GM10248 (cell line): ENCODE data around the gene SOX5.

ENCODE experiments used
- CTCF ChIA-PET: fragments of 300-600 bp; sonication (Branson Sonifier 250); formaldehyde crosslinking; extraction: SDS; loops from one replicate; lab custom pipeline; 2021; ENCODE audit warnings: antibody characterized with exemption; lab: Yijun Ruan, JAX
- POLR2A ChIA-PET: fragments of 350-650 bp; sonication (Branson Sonifier 250); formaldehyde crosslinking; extraction: SDS; loops from one replicate; lab custom pipeline; 2020; ENCODE audit warnings: antibody characterized with exemption; lab: Yijun Ruan, JAX
- DNase-seq: peaks from one replicate; pipeline ENCODE4 v3.0.0; 2012; ENCODE audit errors: extremely low spot score
- TF ChIP-seq, protein P1 (sequence below): IDR thresholded peaks from 2 replicates; pipeline ENCODE4 v1.5.1; 2012; ENCODE audit warnings: mild to moderate bottlenecking, low read depth; ENCODE audit errors: extremely low read depth, missing control alignments, control extremely low read depth

Gene SOX5

GRCh38 chr12:23949348-23950209 is at the start of gene SOX5:
Gene SOX5 (minus strand): TSS chr12:23949670. CDS start chr12:23949601, 69 bp downstream.
- no peak for DNase-seq
- POLR2A ChIA-PET = no interaction called here
- TF ChIP-seq, protein P1, sequence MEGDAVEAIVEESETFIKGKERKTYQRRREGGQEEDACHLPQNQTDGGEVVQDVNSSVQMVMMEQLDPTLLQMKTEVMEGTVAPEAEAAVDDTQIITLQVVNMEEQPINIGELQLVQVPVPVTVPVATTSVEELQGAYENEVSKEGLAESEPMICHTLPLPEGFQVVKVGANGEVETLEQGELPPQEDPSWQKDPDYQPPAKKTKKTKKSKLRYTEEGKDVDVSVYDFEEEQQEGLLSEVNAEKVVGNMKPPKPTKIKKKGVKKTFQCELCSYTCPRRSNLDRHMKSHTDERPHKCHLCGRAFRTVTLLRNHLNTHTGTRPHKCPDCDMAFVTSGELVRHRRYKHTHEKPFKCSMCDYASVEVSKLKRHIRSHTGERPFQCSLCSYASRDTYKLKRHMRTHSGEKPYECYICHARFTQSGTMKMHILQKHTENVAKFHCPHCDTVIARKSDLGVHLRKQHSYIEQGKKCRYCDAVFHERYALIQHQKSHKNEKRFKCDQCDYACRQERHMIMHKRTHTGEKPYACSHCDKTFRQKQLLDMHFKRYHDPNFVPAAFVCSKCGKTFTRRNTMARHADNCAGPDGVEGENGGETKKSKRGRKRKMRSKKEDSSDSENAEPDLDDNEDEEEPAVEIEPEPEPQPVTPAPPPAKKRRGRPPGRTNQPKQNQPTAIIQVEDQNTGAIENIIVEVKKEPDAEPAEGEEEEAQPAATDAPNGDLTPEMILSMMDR = no peak
- CTCF ChIA-PET = interaction anchor here (0.6 kb wide), 1 partner anchor 9 kb away, joined by 3 read pairs; no protein-coding TSS in a partner anchor

DNA sequence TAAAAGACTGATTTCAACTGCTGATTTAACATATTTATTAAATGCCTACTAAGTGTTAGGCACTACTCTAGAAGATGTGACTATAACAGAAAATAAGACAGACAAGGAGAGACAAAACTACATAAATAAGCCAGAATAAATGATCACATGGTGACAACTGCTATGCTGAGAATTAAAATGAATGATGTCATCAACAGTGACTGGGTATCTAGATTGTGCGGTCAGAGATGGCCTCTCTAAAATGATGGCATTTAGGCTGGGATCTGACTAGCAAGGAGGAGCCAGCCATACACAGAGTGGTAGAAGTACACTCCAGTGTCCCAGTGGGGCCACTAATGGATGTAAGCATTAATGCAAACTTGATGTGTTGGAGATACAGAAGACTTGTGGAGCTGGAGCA is 37.6 kb upstream of the SOX5 start:
- CTCF ChIA-PET = interaction anchor here (1.0 kb wide), 1 partner anchor 10 kb away, joined by 4 read pairs; no protein-coding TSS in a partner anchor
- TF ChIP-seq, protein P1 = no peak
- POLR2A ChIA-PET = no interaction called here

GRCh38 chr12:23980826-23981225 is 31.4 kb upstream of the SOX5 start:
- POLR2A ChIA-PET = no interaction called here
- no peak for DNase-seq
- CTCF ChIA-PET = no interaction called here
- TF ChIP-seq, protein P1 = no peak

More for the DNA sequence above, 37.6 kb upstream of the SOX5 start:
- no peak for DNase-seq

DNA sequence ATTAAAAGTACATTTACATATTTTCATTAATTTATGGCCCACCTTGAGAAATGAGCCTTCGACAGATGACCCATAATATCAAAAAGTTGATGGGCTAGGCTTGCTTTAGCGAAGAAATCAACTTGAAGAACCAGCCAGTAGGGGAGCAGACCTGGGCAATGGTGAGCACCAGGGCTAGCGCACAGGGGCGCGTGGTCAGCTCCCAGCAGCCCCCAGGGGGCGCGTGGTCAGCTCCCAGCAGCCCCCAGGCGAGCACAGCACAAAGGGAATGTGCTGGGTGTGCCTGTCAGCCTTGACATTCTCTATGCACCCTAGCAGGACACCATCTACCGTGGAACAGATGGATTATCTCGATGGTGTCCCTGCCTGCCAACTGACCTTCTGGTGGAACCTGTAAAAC is 15.3 kb upstream of the SOX5 start:
- CTCF ChIA-PET = no interaction called here
- POLR2A ChIA-PET = no interaction called here
- no peak for DNase-seq
- TF ChIP-seq, protein P1 = no peak

DNA sequence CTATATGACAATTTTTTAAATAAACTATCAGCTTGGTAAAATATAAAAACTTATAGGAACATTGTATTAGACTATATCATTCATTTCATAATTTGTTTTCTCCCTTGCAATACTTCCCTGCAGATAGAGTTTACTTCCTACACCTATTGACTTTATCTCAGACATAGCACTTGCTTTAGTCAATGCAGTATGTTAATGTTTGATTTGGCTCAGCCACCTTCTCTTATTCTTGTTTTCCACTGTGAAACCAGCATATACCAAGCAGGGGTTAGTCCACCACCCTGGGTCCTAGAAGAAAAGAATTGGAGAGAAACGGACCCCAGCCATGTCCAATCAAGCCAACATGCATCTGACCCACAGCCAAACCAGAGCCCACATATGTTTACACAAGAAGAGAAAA is 10.4 kb upstream of the SOX5 start:
- ChIA-PET CTCF (interaction anchor here (0.7 to 0.8 kb wide), 2 partner anchors 8 to 123 kb away, joined by 3 read pairs; no protein-coding TSS in a partner anchor), POLR2A (no interaction called here)
- TF ChIP-seq, protein P1 = no peak
- no peak for DNase-seq

DNA sequence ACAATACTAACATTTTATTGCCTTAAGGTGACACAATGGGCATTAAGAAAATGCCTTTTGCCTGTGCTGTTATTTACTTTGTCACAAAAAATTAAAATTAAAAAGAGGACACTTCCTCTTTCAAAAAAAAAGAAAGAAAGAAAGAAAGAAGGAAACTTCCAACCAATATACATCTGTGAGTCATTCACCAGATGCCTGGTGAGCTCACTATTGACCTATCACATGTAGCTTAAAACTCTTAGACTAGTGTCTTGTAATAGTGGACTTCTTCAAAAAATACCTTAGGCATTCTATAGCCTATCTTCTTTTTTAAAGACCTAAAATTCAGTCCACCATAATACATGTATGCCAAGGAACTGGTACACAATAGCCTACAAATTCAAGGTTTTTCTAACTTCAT is 4.9 kb upstream of the SOX5 start:
- ChIA-PET POLR2A (no interaction called here), CTCF (no interaction called here)
- no peak for DNase-seq
- TF ChIP-seq, protein P1 = no peak
